Measurements from ENCODE around the gene MYO16. TPM values are rescaled to one million over a fixed set of nuclear protein-coding genes. Genes with fewer than 3 reads are reported as not detected.

MYO16 gene
- total and polyA plus RNA-seq, 2 experiments from 2014 or later = 0.13 to 0.23 TPM

DNA sequence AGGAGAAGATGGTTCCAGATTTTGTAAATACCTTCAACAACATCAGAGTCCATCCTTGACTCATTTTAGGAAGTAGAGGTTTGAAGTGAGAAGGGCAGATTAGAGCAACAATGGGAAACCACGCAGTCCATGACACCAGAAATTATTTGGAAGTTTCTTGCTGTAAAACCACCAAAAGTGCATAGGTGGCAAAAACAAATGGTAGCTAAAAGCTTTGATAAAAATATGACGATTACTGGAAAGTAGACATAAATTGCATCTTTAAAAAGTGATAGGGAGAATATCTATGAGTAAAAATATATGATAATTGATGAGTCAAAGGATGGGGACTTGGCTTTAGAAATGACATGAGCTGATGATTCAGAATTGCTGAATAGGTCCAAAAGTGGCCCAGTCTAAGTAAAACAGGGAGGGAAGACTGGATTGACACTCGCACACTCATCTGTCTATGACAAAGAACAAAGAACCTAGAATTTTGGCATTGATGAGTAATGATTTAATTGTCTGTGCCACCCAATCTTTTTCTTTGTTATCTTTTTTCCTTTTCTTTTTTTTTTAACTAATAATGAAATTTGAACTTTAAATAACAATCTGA lies 472.2 kb downstream of the MYO16 start:
- Histone ChIP-seq H3K27me3 (peaks cover 8% of the 10 kb centered on the region), H3K36me3 (replicated peaks; ENCODE audit: insufficient read depth, low read depth) (no peaks in the 10 kb centered on the region), H2AFZ (no peak overlapping the region), H3K4me3 (no peak overlapping the region), H3K9me3 (ENCODE audit: low read depth) (no peaks in the 10 kb centered on the region), H3K9me2 (replicated peaks; ENCODE audit: insufficient read depth) (no peaks in the 10 kb centered on the region), H3K27ac (no peak overlapping the region), H3K79me2 (no peaks in the 10 kb centered on the region), H3K4me1 (ENCODE audit: insufficient read depth) (no peaks in the 10 kb centered on the region), H3K4me2 (no peak overlapping the region), H4K20me1 (ENCODE audit: insufficient read depth, poor library complexity, severe bottlenecking) (no peaks in the 10 kb centered on the region)
- TF ChIP-seq, protein P1, sequence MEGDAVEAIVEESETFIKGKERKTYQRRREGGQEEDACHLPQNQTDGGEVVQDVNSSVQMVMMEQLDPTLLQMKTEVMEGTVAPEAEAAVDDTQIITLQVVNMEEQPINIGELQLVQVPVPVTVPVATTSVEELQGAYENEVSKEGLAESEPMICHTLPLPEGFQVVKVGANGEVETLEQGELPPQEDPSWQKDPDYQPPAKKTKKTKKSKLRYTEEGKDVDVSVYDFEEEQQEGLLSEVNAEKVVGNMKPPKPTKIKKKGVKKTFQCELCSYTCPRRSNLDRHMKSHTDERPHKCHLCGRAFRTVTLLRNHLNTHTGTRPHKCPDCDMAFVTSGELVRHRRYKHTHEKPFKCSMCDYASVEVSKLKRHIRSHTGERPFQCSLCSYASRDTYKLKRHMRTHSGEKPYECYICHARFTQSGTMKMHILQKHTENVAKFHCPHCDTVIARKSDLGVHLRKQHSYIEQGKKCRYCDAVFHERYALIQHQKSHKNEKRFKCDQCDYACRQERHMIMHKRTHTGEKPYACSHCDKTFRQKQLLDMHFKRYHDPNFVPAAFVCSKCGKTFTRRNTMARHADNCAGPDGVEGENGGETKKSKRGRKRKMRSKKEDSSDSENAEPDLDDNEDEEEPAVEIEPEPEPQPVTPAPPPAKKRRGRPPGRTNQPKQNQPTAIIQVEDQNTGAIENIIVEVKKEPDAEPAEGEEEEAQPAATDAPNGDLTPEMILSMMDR (IDR thresholded peaks at IDR 0.05; ENCODE audit: poor library complexity) = no peak
- no peak for TF ChIP-seq EZH2 (IDR thresholded peaks at IDR 0.05; ENCODE audit: borderline replicate concordance)
- no peak for TF ChIP-seq EZH2phosphoT487 (IDR thresholded peaks at IDR 0.05; ENCODE audit: low read depth, severe bottlenecking, unreplicated experiment)
- 91% methylated on average over 3 of the region's 3 CpGs for WGBS (ENCODE audit: low lambda C conversion rate, missing lambda C conversion rate)
- no peak for DNase-seq (ENCODE audit: low spot score)

DNA sequence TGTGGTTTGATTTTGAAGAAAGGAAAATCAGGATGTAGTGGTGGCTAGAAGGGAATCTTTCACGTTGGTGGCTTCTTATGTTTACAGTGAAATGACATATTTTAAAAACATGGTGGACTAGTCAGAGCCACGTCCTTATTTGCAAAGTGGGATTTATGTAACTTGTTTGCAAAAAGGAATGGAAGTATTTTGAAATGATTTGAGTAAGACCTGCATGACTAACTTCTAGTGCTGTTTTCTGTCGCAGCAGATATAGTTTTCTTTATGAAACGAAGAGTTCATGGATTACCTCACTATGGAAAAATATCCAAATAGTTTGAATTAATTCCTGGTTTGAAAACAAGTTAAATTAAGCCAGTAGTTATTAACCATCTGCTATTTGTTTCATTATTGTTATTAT lies 476.5 kb downstream of the MYO16 start:
- H3K9me3 ChIP-seq (ENCODE audit: low read depth) = peaks cover 2% of the 10 kb centered on the region
- DNase-seq (ENCODE audit: low spot score) = no peak
- no peaks in the 10 kb centered on the region for H4K20me1 ChIP-seq (ENCODE audit: insufficient read depth, poor library complexity, severe bottlenecking)
- no peaks in the 10 kb centered on the region for H3K79me2 ChIP-seq
- no peaks in the 10 kb centered on the region for H3K36me3 ChIP-seq (replicated peaks; ENCODE audit: insufficient read depth, low read depth)
- WGBS (ENCODE audit: low lambda C conversion rate, missing lambda C conversion rate) = 69% methylated on average over 4 of the region's 4 CpGs
- H3K4me1 ChIP-seq (ENCODE audit: insufficient read depth) = no peaks in the 10 kb centered on the region
- TF ChIP-seq EZH2 (IDR thresholded peaks at IDR 0.05; ENCODE audit: borderline replicate concordance) = no peak
- no peak for TF ChIP-seq EZH2phosphoT487 (IDR thresholded peaks at IDR 0.05; ENCODE audit: low read depth, severe bottlenecking, unreplicated experiment)
- TF ChIP-seq, protein P1 (IDR thresholded peaks at IDR 0.05; ENCODE audit: poor library complexity) = no peak
- H3K27ac ChIP-seq = no peak overlapping the region
- H3K27me3 ChIP-seq = peaks cover 8% of the 10 kb centered on the region
- H3K9me2 ChIP-seq (replicated peaks; ENCODE audit: insufficient read depth) = no peaks in the 10 kb centered on the region
- no peak overlapping the region for H3K4me3 ChIP-seq
- no peak overlapping the region for H2AFZ ChIP-seq
- no peak overlapping the region for H3K4me2 ChIP-seq

DNA sequence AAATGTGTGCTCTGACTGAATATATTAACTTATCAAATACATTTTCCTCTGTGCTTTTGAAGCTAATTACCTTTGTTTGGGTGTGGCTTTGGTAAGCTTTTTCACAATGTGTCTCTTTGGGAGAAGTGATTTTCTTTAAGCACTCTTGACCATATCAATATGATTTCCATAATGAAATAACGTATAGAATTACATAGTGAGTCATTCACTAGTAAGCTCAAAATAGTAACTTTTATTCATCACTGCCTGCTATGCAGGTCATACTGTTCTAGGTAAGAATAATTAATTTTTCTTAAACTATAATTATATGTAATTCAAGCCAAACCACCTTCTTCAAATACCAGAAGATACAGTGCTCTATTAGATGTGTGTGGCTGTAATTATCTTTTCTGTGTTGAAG lies 480.7 kb downstream of the MYO16 start:
- no peak overlapping the region for H3K27ac ChIP-seq
- WGBS (ENCODE audit: low lambda C conversion rate, missing lambda C conversion rate) = 52% methylated on average over 1 of the region's 1 CpG
- H3K9me3 ChIP-seq (ENCODE audit: low read depth) = peaks cover 2% of the 10 kb centered on the region
- H3K9me2 ChIP-seq (replicated peaks; ENCODE audit: insufficient read depth) = no peaks in the 10 kb centered on the region
- no peaks in the 10 kb centered on the region for H3K79me2 ChIP-seq
- H3K36me3 ChIP-seq (replicated peaks; ENCODE audit: insufficient read depth, low read depth) = no peaks in the 10 kb centered on the region
- no peak overlapping the region for H3K4me3 ChIP-seq
- TF ChIP-seq EZH2phosphoT487 (IDR thresholded peaks at IDR 0.05; ENCODE audit: low read depth, severe bottlenecking, unreplicated experiment) (no peak), EZH2 (IDR thresholded peaks at IDR 0.05; ENCODE audit: borderline replicate concordance) (no peak)
- TF ChIP-seq, protein P1 (IDR thresholded peaks at IDR 0.05; ENCODE audit: poor library complexity) = no peak
- DNase-seq (ENCODE audit: low spot score) = no peak
- no peaks in the 10 kb centered on the region for H3K4me1 ChIP-seq (ENCODE audit: insufficient read depth)
- no peaks in the 10 kb centered on the region for H3K27me3 ChIP-seq
- no peak overlapping the region for H3K4me2 ChIP-seq
- H2AFZ ChIP-seq = no peak overlapping the region
- no peaks in the 10 kb centered on the region for H4K20me1 ChIP-seq (ENCODE audit: insufficient read depth, poor library complexity, severe bottlenecking)

Measured in hepatocyte (in vitro differentiated cells).